Adrenal gland (tissue), 5 donors: Measurements from ENCODE around the gene ATXN1.

Experiments used
- POLR2A ChIP-seq, 2 donors: fragments of 450-650 bp; IDR thresholded peaks; one replicate each; pipeline ENCODE4 v1.6.1; 2017; ENCODE audit warnings: antibody characterized with exemption in 2 of 2, mild to moderate bottlenecking in 2 of 2, moderate library complexity in 1 of 2
- TF ChIP-seq, protein P1 (sequence below), 6 experiments: fragments of 450-650 bp in 4 of 6; fragments of 200-600 bp in 2 of 6; sonication (generic) in 1 of 6; IDR thresholded peaks; 1 replicate in 5 of 6; 2 replicates in 1 of 6; pipeline versions ENCODE4 v1.5.1 to v1.8.0; 2016 to 2021; ENCODE audit warnings: antibody characterized with exemption in 6 of 6, mild to moderate bottlenecking in 2 of 6, moderate library complexity in 1 of 6
- donor health status: DM: no; HTN: no; CAD: no.

GRCh38 chr6:16521528-16521927 is 239.7 kb downstream of the ATXN1 start:
- TF ChIP-seq, protein P1, sequence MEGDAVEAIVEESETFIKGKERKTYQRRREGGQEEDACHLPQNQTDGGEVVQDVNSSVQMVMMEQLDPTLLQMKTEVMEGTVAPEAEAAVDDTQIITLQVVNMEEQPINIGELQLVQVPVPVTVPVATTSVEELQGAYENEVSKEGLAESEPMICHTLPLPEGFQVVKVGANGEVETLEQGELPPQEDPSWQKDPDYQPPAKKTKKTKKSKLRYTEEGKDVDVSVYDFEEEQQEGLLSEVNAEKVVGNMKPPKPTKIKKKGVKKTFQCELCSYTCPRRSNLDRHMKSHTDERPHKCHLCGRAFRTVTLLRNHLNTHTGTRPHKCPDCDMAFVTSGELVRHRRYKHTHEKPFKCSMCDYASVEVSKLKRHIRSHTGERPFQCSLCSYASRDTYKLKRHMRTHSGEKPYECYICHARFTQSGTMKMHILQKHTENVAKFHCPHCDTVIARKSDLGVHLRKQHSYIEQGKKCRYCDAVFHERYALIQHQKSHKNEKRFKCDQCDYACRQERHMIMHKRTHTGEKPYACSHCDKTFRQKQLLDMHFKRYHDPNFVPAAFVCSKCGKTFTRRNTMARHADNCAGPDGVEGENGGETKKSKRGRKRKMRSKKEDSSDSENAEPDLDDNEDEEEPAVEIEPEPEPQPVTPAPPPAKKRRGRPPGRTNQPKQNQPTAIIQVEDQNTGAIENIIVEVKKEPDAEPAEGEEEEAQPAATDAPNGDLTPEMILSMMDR (IDR thresholded peaks at IDR 0.05), result no peak
- TF ChIP-seq POLR2A (IDR thresholded peaks at IDR 0.05), result no peak
